ENCODE measurements around the gene EMP3. TPM values are rescaled to one million over a fixed set of nuclear protein-coding genes. Genes with fewer than 3 reads are reported as not detected.
A peak's percentile ranks its signal among the peaks of the same experiment; 100 is the strongest.

The EMP3 gene
- total and polyA plus RNA-seq, 2 of the 13 experiments (the other 11 are each of a cell fraction or from before 2014, with no cell fraction given): 2.2 to 7.8 TPM

DNA sequence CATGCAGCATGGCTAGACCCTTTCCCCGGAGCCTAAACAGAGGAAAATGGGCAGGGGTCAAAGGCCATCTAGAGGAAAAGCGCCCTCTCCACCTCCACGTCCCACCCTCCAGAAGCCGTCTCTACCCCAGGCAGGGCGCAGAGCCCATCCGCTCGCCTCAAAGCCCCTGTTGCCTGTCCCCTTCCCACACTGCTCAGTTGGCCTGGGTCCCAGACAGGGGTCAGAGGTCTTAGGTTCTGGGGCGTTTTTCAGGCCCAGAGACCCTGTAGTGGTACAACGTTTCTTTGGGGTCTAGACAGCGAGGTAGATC lies 38.1 kb downstream of the EMP3 start (continued):
- TF ChIP-seq TIGD3 (CRISPR knock-in tag; IDR thresholded peaks at IDR 0.05; ENCODE audit: borderline replicate concordance) (no peak), SAP130 (CRISPR knock-in tag; IDR thresholded peaks at IDR 0.05; ENCODE audit: low read depth) (no peak), MEIS1 (CRISPR knock-in tag; IDR thresholded peaks at IDR 0.05; ENCODE audit: borderline replicate concordance) (no peak), SNAPC2 (CRISPR knock-in tag; IDR thresholded peaks at IDR 0.05) (no peak), NFRKB (IDR thresholded peaks at IDR 0.05) (no peak), GMEB1 (CRISPR knock-in tag; IDR thresholded peaks at IDR 0.05; ENCODE audit: borderline replicate concordance) (no peak), ZNF326 (CRISPR knock-in tag; IDR thresholded peaks at IDR 0.05; ENCODE audit: borderline replicate concordance) (0 out of 2 replicates have a peak, but pooled peaks have one; percentile 37), RFX5 (IDR thresholded peaks at IDR 0.05; ENCODE audit: low read depth, low read length) (no peak), SMAD3 (CRISPR knock-in tag; IDR thresholded peaks at IDR 0.05) (0 out of 2 replicates have a peak, but pooled peaks have one; percentile 32), RBM39 (IDR thresholded peaks at IDR 0.05; ENCODE audit: low read depth, low read length, poor library complexity, severe bottlenecking) (peak; percentile 42), ZNF446 (CRISPR knock-in tag; IDR thresholded peaks at IDR 0.05) (no peak), ZNF788 (CRISPR knock-in tag; IDR thresholded peaks at IDR 0.05; ENCODE audit: borderline replicate concordance) (no peak)
- TF ChIP-seq, protein P1, sequence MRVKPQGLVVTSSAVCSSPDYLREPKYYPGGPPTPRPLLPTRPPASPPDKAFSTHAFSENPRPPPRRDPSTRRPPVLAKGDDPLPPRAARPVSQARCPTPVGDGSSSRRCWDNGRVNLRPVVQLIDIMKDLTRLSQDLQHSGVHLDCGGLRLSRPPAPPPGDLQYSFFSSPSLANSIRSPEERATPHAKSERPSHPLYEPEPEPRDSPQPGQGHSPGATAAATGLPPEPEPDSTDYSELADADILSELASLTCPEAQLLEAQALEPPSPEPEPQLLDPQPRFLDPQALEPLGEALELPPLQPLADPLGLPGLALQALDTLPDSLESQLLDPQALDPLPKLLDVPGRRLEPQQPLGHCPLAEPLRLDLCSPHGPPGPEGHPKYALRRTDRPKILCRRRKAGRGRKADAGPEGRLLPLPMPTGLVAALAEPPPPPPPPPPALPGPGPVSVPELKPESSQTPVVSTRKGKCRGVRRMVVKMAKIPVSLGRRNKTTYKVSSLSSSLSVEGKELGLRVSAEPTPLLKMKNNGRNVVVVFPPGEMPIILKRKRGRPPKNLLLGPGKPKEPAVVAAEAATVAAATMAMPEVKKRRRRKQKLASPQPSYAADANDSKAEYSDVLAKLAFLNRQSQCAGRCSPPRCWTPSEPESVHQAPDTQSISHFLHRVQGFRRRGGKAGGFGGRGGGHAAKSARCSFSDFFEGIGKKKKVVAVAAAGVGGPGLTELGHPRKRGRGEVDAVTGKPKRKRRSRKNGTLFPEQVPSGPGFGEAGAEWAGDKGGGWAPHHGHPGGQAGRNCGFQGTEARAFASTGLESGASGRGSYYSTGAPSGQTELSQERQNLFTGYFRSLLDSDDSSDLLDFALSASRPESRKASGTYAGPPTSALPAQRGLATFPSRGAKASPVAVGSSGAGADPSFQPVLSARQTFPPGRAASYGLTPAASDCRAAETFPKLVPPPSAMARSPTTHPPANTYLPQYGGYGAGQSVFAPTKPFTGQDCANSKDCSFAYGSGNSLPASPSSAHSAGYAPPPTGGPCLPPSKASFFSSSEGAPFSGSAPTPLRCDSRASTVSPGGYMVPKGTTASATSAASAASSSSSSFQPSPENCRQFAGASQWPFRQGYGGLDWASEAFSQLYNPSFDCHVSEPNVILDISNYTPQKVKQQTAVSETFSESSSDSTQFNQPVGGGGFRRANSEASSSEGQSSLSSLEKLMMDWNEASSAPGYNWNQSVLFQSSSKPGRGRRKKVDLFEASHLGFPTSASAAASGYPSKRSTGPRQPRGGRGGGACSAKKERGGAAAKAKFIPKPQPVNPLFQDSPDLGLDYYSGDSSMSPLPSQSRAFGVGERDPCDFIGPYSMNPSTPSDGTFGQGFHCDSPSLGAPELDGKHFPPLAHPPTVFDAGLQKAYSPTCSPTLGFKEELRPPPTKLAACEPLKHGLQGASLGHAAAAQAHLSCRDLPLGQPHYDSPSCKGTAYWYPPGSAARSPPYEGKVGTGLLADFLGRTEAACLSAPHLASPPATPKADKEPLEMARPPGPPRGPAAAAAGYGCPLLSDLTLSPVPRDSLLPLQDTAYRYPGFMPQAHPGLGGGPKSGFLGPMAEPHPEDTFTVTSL (CRISPR knock-in tag; IDR thresholded peaks at IDR 0.05; ENCODE audit: borderline replicate concordance): no peak
- TF ChIP-seq, protein P2, sequence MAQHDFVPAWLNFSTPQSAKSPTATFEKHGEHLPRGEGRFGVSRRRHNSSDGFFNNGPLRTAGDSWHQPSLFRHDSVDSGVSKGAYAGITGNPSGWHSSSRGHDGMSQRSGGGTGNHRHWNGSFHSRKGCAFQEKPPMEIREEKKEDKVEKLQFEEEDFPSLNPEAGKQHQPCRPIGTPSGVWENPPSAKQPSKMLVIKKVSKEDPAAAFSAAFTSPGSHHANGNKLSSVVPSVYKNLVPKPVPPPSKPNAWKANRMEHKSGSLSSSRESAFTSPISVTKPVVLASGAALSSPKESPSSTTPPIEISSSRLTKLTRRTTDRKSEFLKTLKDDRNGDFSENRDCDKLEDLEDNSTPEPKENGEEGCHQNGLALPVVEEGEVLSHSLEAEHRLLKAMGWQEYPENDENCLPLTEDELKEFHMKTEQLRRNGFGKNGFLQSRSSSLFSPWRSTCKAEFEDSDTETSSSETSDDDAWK (CRISPR knock-in tag; IDR thresholded peaks at IDR 0.05): no peak
- TF ChIP-seq, protein P3, sequence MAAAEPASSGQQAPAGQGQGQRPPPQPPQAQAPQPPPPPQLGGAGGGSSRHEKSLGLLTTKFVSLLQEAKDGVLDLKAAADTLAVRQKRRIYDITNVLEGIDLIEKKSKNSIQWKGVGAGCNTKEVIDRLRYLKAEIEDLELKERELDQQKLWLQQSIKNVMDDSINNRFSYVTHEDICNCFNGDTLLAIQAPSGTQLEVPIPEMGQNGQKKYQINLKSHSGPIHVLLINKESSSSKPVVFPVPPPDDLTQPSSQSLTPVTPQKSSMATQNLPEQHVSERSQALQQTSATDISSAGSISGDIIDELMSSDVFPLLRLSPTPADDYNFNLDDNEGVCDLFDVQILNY (CRISPR knock-in tag; conservative IDR thresholded peaks at IDR 0.05): no peak
- TF ChIP-seq, protein P4, sequence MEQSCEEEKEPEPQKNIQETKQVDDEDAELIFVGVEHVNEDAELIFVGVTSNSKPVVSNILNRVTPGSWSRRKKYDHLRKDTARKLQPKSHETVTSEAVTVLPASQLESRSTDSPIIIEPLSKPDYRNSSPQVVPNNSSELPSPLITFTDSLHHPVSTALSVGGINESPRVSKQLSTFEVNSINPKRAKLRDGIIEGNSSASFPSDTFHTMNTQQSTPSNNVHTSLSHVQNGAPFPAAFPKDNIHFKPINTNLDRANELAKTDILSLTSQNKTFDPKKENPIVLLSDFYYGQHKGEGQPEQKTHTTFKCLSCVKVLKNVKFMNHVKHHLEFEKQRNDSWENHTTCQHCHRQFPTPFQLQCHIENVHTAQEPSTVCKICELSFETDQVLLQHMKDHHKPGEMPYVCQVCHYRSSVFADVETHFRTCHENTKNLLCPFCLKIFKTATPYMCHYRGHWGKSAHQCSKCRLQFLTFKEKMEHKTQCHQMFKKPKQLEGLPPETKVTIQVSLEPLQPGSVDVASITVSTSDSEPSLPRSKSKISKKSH (CRISPR knock-in tag; IDR thresholded peaks at IDR 0.05; ENCODE audit: borderline replicate concordance): no peak
